ENCODE results near the gene FN1.
"Not testable (repeated sequence)": the region's sequence is repeated elsewhere in the genome, so short reads cannot be mapped to it uniquely, and the experiment has no call there.

Gene FN1

GRCh38 chr2:215338883-215339679, 96.8 kb downstream of the FN1 start:
- DNase-seq (ENCODE audit: low spot score): no peak

- no peak for DNase-seq (ENCODE audit: low spot score)
These were observed 102.8 kb downstream of the FN1 start for GRCh38 chr2:215332872-215333595.

GRCh38 chr2:215328066-215328465, 107.8 kb downstream of the FN1 start:
- no peak for DNase-seq (ENCODE audit: low spot score)

- DNase-seq (ENCODE audit: low spot score): no peak
These were observed 111.1 kb downstream of the FN1 start for GRCh38 chr2:215324811-215325210.

- DNase-seq (ENCODE audit: low spot score): no peak
These were observed 115.2 kb downstream of the FN1 start for GRCh38 chr2:215320679-215321078.

- no peak for DNase-seq (ENCODE audit: low spot score)
These were observed 115.8 kb downstream of the FN1 start for GRCh38 chr2:215320102-215320501.

- no peak for DNase-seq (ENCODE audit: low spot score)
These were observed 116.4 kb downstream of the FN1 start for GRCh38 chr2:215319500-215319899.

GRCh38 chr2:215316336-215316735, 119.5 kb downstream of the FN1 start:
- no peak for DNase-seq (ENCODE audit: low spot score)

- no peak for DNase-seq (ENCODE audit: low spot score)
These were observed 120.6 kb downstream of the FN1 start for GRCh38 chr2:215315301-215315700.

- DNase-seq (ENCODE audit: low spot score): no peak
These were observed 121.0 kb downstream of the FN1 start for GRCh38 chr2:215314896-215315295.

- no peak for DNase-seq (ENCODE audit: low spot score)
These were observed 122.6 kb downstream of the FN1 start for GRCh38 chr2:215313255-215313613.

GRCh38 chr2:215311625-215312396, 124.1 kb downstream of the FN1 start, which contains the start of gene ATIC:
Gene ATIC, plus strand, starts transcription at chr2:215312059. Its CDS starts 84 bp downstream, at chr2:215312143.
- peak; percentile 97 for DNase-seq (ENCODE audit: low spot score)

- DNase-seq (ENCODE audit: low spot score): not testable (repeated sequence)
These were observed 124.6 kb downstream of the FN1 start for GRCh38 chr2:215311259-215311624.

Measured in AG20443 (cell line).